Measurements from ENCODE around the gene NT5DC3. TPM values are rescaled to one million over a fixed set of nuclear protein-coding genes. Genes with fewer than 3 reads are reported as not detected.

NT5DC3 gene
- total RNA-seq, 1 experiment from 2014 or later, result 9.5 TPM

DNA sequence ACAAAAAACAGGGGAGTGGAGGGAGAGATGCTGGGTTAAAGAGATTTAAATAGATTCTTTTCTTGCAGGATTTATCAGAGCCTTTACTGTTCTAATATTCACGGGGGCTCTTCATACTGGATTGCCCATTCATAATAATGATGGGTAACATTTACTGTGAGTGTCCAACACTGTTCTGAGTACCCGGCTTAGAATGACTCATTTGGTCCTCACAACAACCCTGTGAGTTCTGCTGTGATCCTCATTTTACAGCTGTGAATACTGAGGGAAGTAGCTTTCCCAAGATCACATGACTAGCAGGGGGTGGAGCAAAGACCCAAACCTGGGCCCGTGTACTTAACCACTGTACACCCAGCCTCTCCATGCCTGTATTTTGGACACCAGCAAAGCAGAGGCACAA lies 113.4 kb downstream of the NT5DC3 start:
- Histone ChIP-seq H3K27me3 (replicated peaks; ENCODE audit: control insufficient read depth, insufficient read depth, low read length) (no peaks in the 10 kb centered on the region), H3K4me3 (ENCODE audit: low read depth, low read length) (no peak overlapping the region), H3K36me3 (ENCODE audit: control insufficient read depth, insufficient read depth, low read length) (no peaks in the 10 kb centered on the region), H3K4me1 (no peaks in the 10 kb centered on the region), H3K9me3 (no peaks in the 10 kb centered on the region)
- peaks cover 9% of the 10 kb centered on the region for H3K9me3 Mint-ChIP-seq (ENCODE audit: unreplicated experiment)
- ChIA-PET CTCF (no interaction called here), POLR2A (no interaction called here)
- H3K4me1 Mint-ChIP-seq (ENCODE audit: low read depth, unreplicated experiment), result no peaks in the 10 kb centered on the region
- no peaks in the 10 kb centered on the region for H3K36me3 Mint-ChIP-seq (ENCODE audit: insufficient read depth, unreplicated experiment)
- no peak overlapping the region for H3K27ac Mint-ChIP-seq (ENCODE audit: unreplicated experiment)
- H3K4me3 Mint-ChIP-seq (ENCODE audit: unreplicated experiment), result no peak overlapping the region
- DNase-seq, result no peak
- H3K27me3 Mint-ChIP-seq (ENCODE audit: insufficient read depth, unreplicated experiment), result peaks cover 3% of the 10 kb centered on the region
- TF ChIP-seq, protein P1, sequence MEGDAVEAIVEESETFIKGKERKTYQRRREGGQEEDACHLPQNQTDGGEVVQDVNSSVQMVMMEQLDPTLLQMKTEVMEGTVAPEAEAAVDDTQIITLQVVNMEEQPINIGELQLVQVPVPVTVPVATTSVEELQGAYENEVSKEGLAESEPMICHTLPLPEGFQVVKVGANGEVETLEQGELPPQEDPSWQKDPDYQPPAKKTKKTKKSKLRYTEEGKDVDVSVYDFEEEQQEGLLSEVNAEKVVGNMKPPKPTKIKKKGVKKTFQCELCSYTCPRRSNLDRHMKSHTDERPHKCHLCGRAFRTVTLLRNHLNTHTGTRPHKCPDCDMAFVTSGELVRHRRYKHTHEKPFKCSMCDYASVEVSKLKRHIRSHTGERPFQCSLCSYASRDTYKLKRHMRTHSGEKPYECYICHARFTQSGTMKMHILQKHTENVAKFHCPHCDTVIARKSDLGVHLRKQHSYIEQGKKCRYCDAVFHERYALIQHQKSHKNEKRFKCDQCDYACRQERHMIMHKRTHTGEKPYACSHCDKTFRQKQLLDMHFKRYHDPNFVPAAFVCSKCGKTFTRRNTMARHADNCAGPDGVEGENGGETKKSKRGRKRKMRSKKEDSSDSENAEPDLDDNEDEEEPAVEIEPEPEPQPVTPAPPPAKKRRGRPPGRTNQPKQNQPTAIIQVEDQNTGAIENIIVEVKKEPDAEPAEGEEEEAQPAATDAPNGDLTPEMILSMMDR (IDR thresholded peaks at IDR 0.05; ENCODE audit: insufficient read depth in 1 of 2, low read depth in 1 of 2, low read length in 1 of 2, severe bottlenecking in 1 of 2, unreplicated experiment in 1 of 2), result no peak
- no TSS peak for BruUV-seq (replicated peaks)
- intact Hi-C loops (cut with micrococcal nuclease; ENCODE audit: unreplicated experiment), result no loop called here

DNA sequence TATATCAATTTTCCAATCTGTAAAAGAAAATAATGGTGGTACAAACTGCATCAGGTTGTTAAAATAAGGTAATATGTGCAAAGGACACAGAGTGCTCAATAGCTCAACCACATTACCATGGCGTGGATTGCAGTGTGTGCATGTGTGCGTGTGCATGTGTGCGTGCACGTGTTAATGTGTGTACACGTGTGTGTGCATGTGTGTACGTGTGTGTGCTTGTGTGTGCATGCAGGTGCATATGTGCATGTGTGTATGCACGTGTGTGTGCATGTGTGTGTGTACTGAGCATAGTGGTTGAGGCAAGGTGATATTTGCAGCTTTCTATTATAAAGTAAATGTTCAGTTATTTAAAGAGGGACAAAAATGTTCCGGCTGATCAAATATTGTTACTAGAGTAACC lies 115.6 kb downstream of the NT5DC3 start:
- no peaks in the 10 kb centered on the region for H3K4me1 ChIP-seq
- no peak overlapping the region for H3K4me3 ChIP-seq (ENCODE audit: low read depth, low read length)
- no TSS peak for BruUV-seq (replicated peaks)
- Mint-ChIP-seq H3K4me1 (ENCODE audit: low read depth, unreplicated experiment) (no peaks in the 10 kb centered on the region), H3K36me3 (ENCODE audit: insufficient read depth, unreplicated experiment) (no peaks in the 10 kb centered on the region), H3K9me3 (ENCODE audit: unreplicated experiment) (no peaks in the 10 kb centered on the region), H3K27me3 (ENCODE audit: insufficient read depth, unreplicated experiment) (peaks cover 3% of the 10 kb centered on the region), H3K27ac (ENCODE audit: unreplicated experiment) (no peak overlapping the region), H3K4me3 (ENCODE audit: unreplicated experiment) (no peak overlapping the region)
- intact Hi-C loops (cut with micrococcal nuclease; ENCODE audit: unreplicated experiment), result no loop called here
- CTCF ChIA-PET, result no interaction called here
- no peaks in the 10 kb centered on the region for H3K9me3 ChIP-seq
- H3K27me3 ChIP-seq (replicated peaks; ENCODE audit: control insufficient read depth, insufficient read depth, low read length), result no peaks in the 10 kb centered on the region
- POLR2A ChIA-PET, result no interaction called here
- no peaks in the 10 kb centered on the region for H3K36me3 ChIP-seq (ENCODE audit: control insufficient read depth, insufficient read depth, low read length)
- DNase-seq, result no peak
- TF ChIP-seq, protein P1 (IDR thresholded peaks at IDR 0.05; ENCODE audit: insufficient read depth in 1 of 2, low read depth in 1 of 2, low read length in 1 of 2, severe bottlenecking in 1 of 2, unreplicated experiment in 1 of 2), result no peak

Other genes starting within 250 kb of the NT5DC3 start
- gene HSP90B1, start 89.2 kb upstream of the NT5DC3 start, total RNA-seq (2022), result 845 and 857 TPM in 2 replicates
- 28.4 and 29.5 TPM in 2 replicates for gene TDG, start 124.6 kb upstream of the NT5DC3 start, total RNA-seq (2022)
- 0.49 TPM in 1 of 2 replicates, not detected in the other for gene GLT8D2, start 209.0 kb upstream of the NT5DC3 start, total RNA-seq (2022)
- gene HCFC2, start 223.3 kb upstream of the NT5DC3 start, total RNA-seq (2022), result 4.9 and 5.4 TPM in 2 replicates